HCT116 (cell line): ENCODE data around the gene CTRL.

Source experiments
- CEBPB ChIP-seq: IDR thresholded peaks from 2 replicates; pipeline ENCODE4 v1.6.1; 2012; ENCODE audit warnings: low read depth
- EZH2 ChIP-seq: fragments of 200-600 bp; sonication (generic); IDR thresholded peaks from 2 replicates; pipeline ENCODE4 v1.6.1; 2017; ENCODE audit warnings: antibody characterized with exemption, mixed run types
- EZH2phosphoT487 ChIP-seq: fragments of 200-600 bp; IDR thresholded peaks from 2 replicates; pipeline ENCODE4 v1.6.1; 2018; ENCODE audit warnings: antibody characterized with exemption, borderline replicate concordance
- FOSL1 ChIP-seq: IDR thresholded peaks from 2 replicates; pipeline ENCODE4 v1.6.1; 2012; ENCODE audit warnings: low read depth
- JUND ChIP-seq: IDR thresholded peaks from 2 replicates; pipeline ENCODE4 v1.6.1; 2012
- POLR2A ChIP-seq: IDR thresholded peaks from 2 replicates; pipeline ENCODE4 v1.7.0; 2011; ENCODE audit warnings: borderline replicate concordance; ENCODE audit not compliant: insufficient read depth, insufficient read length; ENCODE audit errors: extremely low read depth
- POLR2AphosphoS5 ChIP-seq: IDR thresholded peaks from 2 replicates; pipeline ENCODE4 v1.6.1; 2011; ENCODE audit warnings: mild to moderate bottlenecking, low read depth, low read length, moderate library complexity
- RAD21 ChIP-seq: IDR thresholded peaks from 2 replicates; pipeline ENCODE4 v1.6.1; 2012; ENCODE audit warnings: low read depth, mild to moderate bottlenecking
- SRF ChIP-seq: IDR thresholded peaks from 2 replicates; pipeline ENCODE4 v1.6.1; 2012; ENCODE audit warnings: low read depth
- ZNF274 ChIP-seq: fragments of 200-500 bp; sonication (Bioruptor generic); IDR thresholded peaks from 2 replicates; pipeline ENCODE4 v1.6.1; 2014; ENCODE audit warnings: mild to moderate bottlenecking, low read depth, low read length, inconsistent platforms
- TF ChIP-seq, protein P1 (sequence below): IDR thresholded peaks from 2 replicates; pipeline ENCODE4 v1.6.1; 2012; ENCODE audit warnings: low read depth
- TF ChIP-seq, protein P2 (sequence below), 3 experiments: fragments of 200-600 bp in 1 of 3; sonication (generic) in 1 of 3; IDR thresholded peaks in 2 of 3; conservative IDR thresholded peaks in 1 of 3; 2 replicates each; pipeline ENCODE4 v1.5.1; 2012 to 2017; ENCODE audit warnings: low read depth in 2 of 3, low read length in 2 of 3, antibody characterized with exemption in 1 of 3, borderline replicate concordance in 1 of 3, control low read depth in 1 of 3, mild to moderate bottlenecking in 1 of 3, mixed read lengths in 1 of 3, mixed run types in 1 of 3, moderate library complexity in 1 of 3; ENCODE audit not compliant: insufficient read depth in 1 of 3

DNA sequence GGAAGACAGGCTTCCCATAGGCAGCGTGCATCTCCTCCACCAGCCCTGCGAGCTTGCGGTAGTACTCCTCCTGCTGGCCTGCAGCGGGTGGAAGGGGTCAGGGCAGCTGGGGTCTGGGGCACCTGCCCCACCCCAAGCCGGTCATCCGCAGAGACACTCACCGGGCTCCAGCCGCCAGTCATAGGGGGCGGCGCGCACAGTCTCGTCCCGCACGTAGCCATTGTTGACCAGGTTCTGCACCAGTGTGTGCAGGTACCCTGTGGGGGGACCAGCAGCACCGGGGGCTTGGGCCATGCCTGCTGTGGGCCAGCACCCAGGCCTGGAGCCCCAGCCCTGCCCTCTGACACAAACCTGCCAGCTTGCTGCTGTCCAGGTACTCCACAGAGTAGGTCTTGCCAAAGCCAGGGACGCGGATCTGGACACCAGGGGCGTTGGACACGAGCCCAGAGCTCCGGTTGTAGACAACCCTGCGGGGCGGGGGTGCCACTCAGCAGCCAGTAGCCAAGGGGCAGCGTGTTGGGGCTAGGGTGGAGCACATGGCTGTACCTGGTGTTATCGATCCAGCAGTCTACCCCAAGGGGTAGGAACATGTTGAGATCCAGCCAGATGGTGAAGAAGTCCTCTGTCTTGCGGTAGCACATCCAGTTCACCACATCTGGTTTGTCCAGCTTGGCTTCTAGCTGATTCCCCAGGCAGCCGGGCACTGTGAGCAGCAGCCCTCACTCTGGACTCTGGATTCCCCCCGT lies 11.0 kb upstream of the CTRL start:
- TF ChIP-seq, protein P1, sequence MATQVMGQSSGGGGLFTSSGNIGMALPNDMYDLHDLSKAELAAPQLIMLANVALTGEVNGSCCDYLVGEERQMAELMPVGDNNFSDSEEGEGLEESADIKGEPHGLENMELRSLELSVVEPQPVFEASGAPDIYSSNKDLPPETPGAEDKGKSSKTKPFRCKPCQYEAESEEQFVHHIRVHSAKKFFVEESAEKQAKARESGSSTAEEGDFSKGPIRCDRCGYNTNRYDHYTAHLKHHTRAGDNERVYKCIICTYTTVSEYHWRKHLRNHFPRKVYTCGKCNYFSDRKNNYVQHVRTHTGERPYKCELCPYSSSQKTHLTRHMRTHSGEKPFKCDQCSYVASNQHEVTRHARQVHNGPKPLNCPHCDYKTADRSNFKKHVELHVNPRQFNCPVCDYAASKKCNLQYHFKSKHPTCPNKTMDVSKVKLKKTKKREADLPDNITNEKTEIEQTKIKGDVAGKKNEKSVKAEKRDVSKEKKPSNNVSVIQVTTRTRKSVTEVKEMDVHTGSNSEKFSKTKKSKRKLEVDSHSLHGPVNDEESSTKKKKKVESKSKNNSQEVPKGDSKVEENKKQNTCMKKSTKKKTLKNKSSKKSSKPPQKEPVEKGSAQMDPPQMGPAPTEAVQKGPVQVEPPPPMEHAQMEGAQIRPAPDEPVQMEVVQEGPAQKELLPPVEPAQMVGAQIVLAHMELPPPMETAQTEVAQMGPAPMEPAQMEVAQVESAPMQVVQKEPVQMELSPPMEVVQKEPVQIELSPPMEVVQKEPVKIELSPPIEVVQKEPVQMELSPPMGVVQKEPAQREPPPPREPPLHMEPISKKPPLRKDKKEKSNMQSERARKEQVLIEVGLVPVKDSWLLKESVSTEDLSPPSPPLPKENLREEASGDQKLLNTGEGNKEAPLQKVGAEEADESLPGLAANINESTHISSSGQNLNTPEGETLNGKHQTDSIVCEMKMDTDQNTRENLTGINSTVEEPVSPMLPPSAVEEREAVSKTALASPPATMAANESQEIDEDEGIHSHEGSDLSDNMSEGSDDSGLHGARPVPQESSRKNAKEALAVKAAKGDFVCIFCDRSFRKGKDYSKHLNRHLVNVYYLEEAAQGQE = no peak
- TF ChIP-seq CEBPB (no peak), POLR2A (no peak), EZH2 (no peak), SRF (no peak), RAD21 (no peak), ZNF274 (no peak), JUND (no peak), POLR2AphosphoS5 (peak; percentile 8; the same call in 1 of the 2 replicates), EZH2phosphoT487 (no peak), FOSL1 (no peak)
- TF ChIP-seq, protein P2, sequence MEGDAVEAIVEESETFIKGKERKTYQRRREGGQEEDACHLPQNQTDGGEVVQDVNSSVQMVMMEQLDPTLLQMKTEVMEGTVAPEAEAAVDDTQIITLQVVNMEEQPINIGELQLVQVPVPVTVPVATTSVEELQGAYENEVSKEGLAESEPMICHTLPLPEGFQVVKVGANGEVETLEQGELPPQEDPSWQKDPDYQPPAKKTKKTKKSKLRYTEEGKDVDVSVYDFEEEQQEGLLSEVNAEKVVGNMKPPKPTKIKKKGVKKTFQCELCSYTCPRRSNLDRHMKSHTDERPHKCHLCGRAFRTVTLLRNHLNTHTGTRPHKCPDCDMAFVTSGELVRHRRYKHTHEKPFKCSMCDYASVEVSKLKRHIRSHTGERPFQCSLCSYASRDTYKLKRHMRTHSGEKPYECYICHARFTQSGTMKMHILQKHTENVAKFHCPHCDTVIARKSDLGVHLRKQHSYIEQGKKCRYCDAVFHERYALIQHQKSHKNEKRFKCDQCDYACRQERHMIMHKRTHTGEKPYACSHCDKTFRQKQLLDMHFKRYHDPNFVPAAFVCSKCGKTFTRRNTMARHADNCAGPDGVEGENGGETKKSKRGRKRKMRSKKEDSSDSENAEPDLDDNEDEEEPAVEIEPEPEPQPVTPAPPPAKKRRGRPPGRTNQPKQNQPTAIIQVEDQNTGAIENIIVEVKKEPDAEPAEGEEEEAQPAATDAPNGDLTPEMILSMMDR (IDR thresholded peaks at IDR 0.05 in 2 of 3, conservative IDR thresholded peaks at IDR 0.05 in 1 of 3; ENCODE audit: borderline replicate concordance in 1 of 3, insufficient read depth in 1 of 3, low read depth in 2 of 3, low read length in 2 of 3) = no peak
